CD8-positive, alpha-beta memory T cell (primary cell): ENCODE measurements around the gene DLL1. TPM values are rescaled to one million over a fixed set of nuclear protein-coding genes. Genes with fewer than 3 reads are reported as not detected.

Source experiments
- CTCF ChIA-PET: fragments of 350-600 bp; sonication (Branson Sonifier 250); formaldehyde crosslinking; loops from one replicate; lab custom pipeline; 2021; ENCODE audit warnings: antibody characterized with exemption; lab: Charles Lee
- POLR2A ChIA-PET: fragments of 350-600 bp; sonication (Branson Sonifier 250); formaldehyde crosslinking; loops from one replicate; lab custom pipeline; 2021; ENCODE audit warnings: antibody characterized with exemption; lab: Charles Lee
- DNase-seq, 5 donors: peaks; one replicate each; pipeline versions ENCODE4 v3.0.0 to v3.0.0-alpha.2; 2020 to 2022; ENCODE audit warnings: mixed read lengths in 1 of 5
- H3K27ac ChIP-seq: one replicate; pipeline ENCODE4 v1.7.0; 2013; ENCODE audit warnings: low read depth, mild to moderate bottlenecking, low read length, moderate library complexity
- H3K27me3 ChIP-seq: 2 replicates; pipeline ENCODE4 v1.7.0; 2013; ENCODE audit warnings: low read length, mild to moderate bottlenecking; ENCODE audit not compliant: insufficient read depth, poor library complexity, severe bottlenecking
- H3K36me3 ChIP-seq: 2 replicates; pipeline ENCODE4 v1.7.0; 2013; ENCODE audit warnings: mild to moderate bottlenecking, low read length, moderate library complexity; ENCODE audit not compliant: insufficient read depth
- H3K4me1 ChIP-seq: 2 replicates; pipeline ENCODE4 v1.7.0; 2013; ENCODE audit warnings: mild to moderate bottlenecking, low read length, moderate library complexity; ENCODE audit not compliant: insufficient read depth
- H3K4me3 ChIP-seq: 2 replicates; pipeline ENCODE4 v1.7.0; 2013; ENCODE audit warnings: mild to moderate bottlenecking, low read length
- H3K9me3 ChIP-seq: 2 replicates; pipeline ENCODE4 v1.7.0; 2013; ENCODE audit warnings: mild to moderate bottlenecking, low read length
- H3K27ac Mint-ChIP-seq, 8 donors: one replicate each; pipeline ENCODE4 v1.8.0; 2020 to 2021; ENCODE audit warnings: mixed read lengths in 8 of 8, mild to moderate bottlenecking in 6 of 8, inconsistent platforms in 3 of 8, moderate library complexity in 3 of 8
- H3K27me3 Mint-ChIP-seq, 2 donors: one replicate each; pipeline ENCODE4 v1.8.0; 2020 to 2021; ENCODE audit warnings: mixed read lengths in 2 of 2, mild to moderate bottlenecking in 1 of 2, moderate library complexity in 1 of 2
- H3K36me3 Mint-ChIP-seq, 3 donors: one replicate each; pipeline ENCODE4 v1.8.0; 2020 to 2021; ENCODE audit warnings: mixed read lengths in 3 of 3, inconsistent platforms in 1 of 3, mild to moderate bottlenecking in 1 of 3
- H3K4me1 Mint-ChIP-seq, 3 donors: one replicate each; pipeline ENCODE4 v1.8.0; 2020 to 2021; ENCODE audit warnings: mixed read lengths in 3 of 3, inconsistent platforms in 1 of 3, mild to moderate bottlenecking in 1 of 3
- H3K4me3 Mint-ChIP-seq, 7 donors: one replicate each; pipeline ENCODE4 v1.8.0; 2020 to 2021; ENCODE audit warnings: mixed read lengths in 7 of 7, mild to moderate bottlenecking in 6 of 7, moderate library complexity in 4 of 7, inconsistent platforms in 2 of 7
- H3K9me3 Mint-ChIP-seq, 5 donors: one replicate each; pipeline ENCODE4 v1.8.0; 2020 to 2022; ENCODE audit warnings: mixed read lengths in 5 of 5, mild to moderate bottlenecking in 3 of 5, moderate library complexity in 2 of 5, inconsistent platforms in 1 of 5
- polyA plus RNA-seq: library from polyadenylated mRNA; unstranded; fragments of 300-500 nt; fragmentation: Illumina TruSeq; gene quantifications from one replicate; pipeline ENCODE4 v1.2.3, GENCODE V29; 2021
- total RNA-seq, 2 experiments: library from RNA; stranded (reverse); gene quantifications; one replicate each; pipeline ENCODE4 v1.2.3, GENCODE V29; 2021

DLL1 gene
- total and polyA plus RNA-seq, 3 experiments from 2014 or later: 0.49 to 0.86 (median 0.79) TPM

- peaks cover 0 to 4% (median 0%) of the 10 kb centered on the region in 5 donors for H3K9me3 Mint-ChIP-seq
- Histone ChIP-seq H3K4me3 (peak overlapping the region; percentile 38), H3K27ac (no peak overlapping the region), H3K36me3 (no peaks in the 10 kb centered on the region), H3K4me1 (peaks cover 27% of the 10 kb centered on the region), H3K9me3 (no peaks in the 10 kb centered on the region), H3K27me3 (no peaks in the 10 kb centered on the region)
- peaks cover 12 to 13% of the 10 kb centered on the region in 2 donors for H3K27me3 Mint-ChIP-seq
- CTCF ChIA-PET: no interaction called here
- POLR2A ChIA-PET: no interaction called here
- DNase-seq: no peak
- H3K4me1 Mint-ChIP-seq: peaks cover 16 to 26% (median 23%) of the 10 kb centered on the region in 3 donors
- H3K27ac Mint-ChIP-seq: peak overlapping the region in 7 of 8 donors; percentile 57 to 94 (median 82)
- H3K36me3 Mint-ChIP-seq: peaks cover 0 to 6% (median 0%) of the 10 kb centered on the region in 3 donors
- peak overlapping the region; percentile 55 to 89 (median 82) for H3K4me3 Mint-ChIP-seq
These were observed 10.2 kb downstream of the DLL1 start for GRCh38 chr6:170280689-170281045.

DNA sequence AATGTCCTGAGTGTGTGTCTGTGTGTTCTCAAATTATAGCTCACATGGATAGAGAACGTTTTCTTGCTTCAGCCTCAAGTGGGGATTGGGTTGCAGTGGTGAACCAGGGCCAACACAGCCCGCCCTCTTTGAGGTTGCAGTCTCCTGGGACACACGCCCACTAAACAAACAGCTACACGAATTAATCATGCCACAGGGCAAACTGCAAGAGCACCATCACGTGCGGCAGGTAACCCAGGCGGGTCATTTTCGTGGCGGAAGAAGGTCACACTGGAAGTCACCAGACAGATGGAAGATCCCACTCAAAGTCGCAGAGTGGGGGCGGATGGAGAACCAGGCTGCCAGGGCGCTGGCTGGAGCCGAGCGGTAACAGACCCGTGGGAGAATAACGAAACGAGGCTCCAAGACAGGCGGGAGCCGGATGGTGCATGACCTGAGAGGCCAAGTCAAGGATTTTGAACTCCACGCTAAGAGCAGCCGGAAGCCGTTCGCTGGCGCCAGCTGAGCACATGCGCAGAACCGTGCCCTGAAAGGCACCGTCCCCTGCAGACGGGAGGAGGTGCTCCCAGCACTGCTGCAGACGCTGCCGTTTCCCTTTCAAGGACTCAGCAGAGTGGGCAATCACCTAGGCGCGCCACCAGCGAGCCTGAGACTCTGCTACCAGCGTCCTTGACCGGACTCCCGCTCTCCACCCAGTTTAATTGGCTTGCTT lies 10.7 kb downstream of the DLL1 start:
- peaks cover 0 to 4% (median 0%) of the 10 kb centered on the region in 3 donors for H3K36me3 Mint-ChIP-seq
- Histone ChIP-seq H3K36me3 (no peaks in the 10 kb centered on the region), H3K4me1 (peaks cover 27% of the 10 kb centered on the region), H3K4me3 (peak overlapping the region; percentile 38), H3K27ac (no peak overlapping the region), H3K9me3 (no peaks in the 10 kb centered on the region), H3K27me3 (no peaks in the 10 kb centered on the region)
- DNase-seq: peak in 4 of 5 donors; percentile 49 to 70 (median 62)
- CTCF ChIA-PET: interaction anchor here (1.3 kb wide), 1 partner anchor 12 kb away, joined by 4 read pairs; no protein-coding TSS in a partner anchor
- H3K9me3 Mint-ChIP-seq: peaks cover 0 to 2% (median 0%) of the 10 kb centered on the region in 5 donors
- H3K4me1 Mint-ChIP-seq: peaks cover 16 to 26% (median 23%) of the 10 kb centered on the region in 3 donors
- peak overlapping the region in 6 of 8 donors; percentile 57 to 94 (median 86) for H3K27ac Mint-ChIP-seq
- H3K27me3 Mint-ChIP-seq: peaks cover 10 to 12% of the 10 kb centered on the region in 2 donors
- H3K4me3 Mint-ChIP-seq: peak overlapping the region; percentile 55 to 89 (median 82)
- POLR2A ChIA-PET: no interaction called here

- peaks cover 27% of the 10 kb centered on the region for H3K4me1 ChIP-seq
- H3K27me3 ChIP-seq: no peaks in the 10 kb centered on the region
- no peak overlapping the region for H3K4me3 ChIP-seq
- no peak for DNase-seq
- no peaks in the 10 kb centered on the region for H3K9me3 ChIP-seq
- H3K4me1 Mint-ChIP-seq: peaks cover 16 to 26% (median 23%) of the 10 kb centered on the region in 3 donors
- H3K27ac Mint-ChIP-seq: no peak overlapping the region
- POLR2A ChIA-PET: no interaction called here
- H3K27ac ChIP-seq: no peak overlapping the region
- no peaks in the 10 kb centered on the region for H3K36me3 ChIP-seq
- H3K9me3 Mint-ChIP-seq: peaks cover 0 to 2% (median 0%) of the 10 kb centered on the region in 5 donors
- CTCF ChIA-PET: interaction anchor here (1.3 kb wide), 1 partner anchor 13 kb away, joined by 4 read pairs; no protein-coding TSS in a partner anchor
- peaks cover 8 to 12% of the 10 kb centered on the region in 2 donors for H3K27me3 Mint-ChIP-seq
- peak overlapping the region in 1 of 7 donors; percentile 16 for H3K4me3 Mint-ChIP-seq
- peaks cover 0 to 4% (median 0%) of the 10 kb centered on the region in 3 donors for H3K36me3 Mint-ChIP-seq
These were observed 11.5 kb downstream of the DLL1 start for GRCh38 chr6:170279426-170279825.

- ChIA-PET POLR2A (no interaction called here), CTCF (interaction anchor here (1.3 to 1.5 kb wide), 2 partner anchors 13 to 15 kb away, joined by 3 to 4 read pairs; no protein-coding TSS in a partner anchor)
These were observed 12.2 kb downstream of the DLL1 start for GRCh38 chr6:170278743-170279094.

DNA sequence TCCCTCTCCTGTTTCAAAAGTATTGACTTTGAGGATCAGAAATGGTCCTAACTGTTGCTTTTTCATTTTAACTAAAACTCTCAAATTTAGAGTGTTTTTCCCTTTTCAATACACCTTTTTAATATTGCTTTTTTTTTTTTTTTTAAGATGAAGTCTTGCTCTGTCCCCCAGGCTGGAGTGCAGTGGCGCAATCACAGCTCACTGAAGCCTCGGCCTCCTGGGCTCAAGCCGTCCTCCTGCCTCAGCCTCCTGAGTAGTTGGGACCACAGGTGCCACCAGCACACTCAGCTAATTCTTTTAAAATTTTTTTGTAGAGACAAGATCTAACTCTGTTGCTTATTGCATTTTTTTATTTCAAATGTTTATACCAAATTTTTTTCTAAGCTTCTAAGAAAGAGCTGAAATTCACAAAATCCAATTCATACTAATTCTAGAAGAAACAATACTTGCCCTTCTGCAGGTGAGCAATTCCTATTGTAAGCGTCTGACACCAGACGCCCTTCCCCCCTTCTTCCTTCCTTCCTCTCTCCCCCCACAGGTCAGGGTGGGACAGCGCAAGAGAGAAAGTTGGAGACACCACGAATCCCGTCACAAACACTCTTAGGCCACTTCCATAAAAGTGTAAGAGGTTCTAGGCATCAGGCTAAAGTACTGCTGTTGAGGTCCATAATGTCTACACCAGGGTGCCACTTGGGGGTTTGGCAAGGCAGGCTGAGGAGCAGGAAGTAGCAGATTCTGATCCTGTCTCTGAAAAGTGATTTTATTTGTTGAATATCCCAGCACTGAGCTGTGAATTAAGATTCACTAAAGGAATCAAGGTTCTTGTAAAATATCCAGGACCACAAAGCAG lies 12.8 kb downstream of the DLL1 start:
- Mint-ChIP-seq H3K27ac (peak overlapping the region in 3 of 8 donors; percentile 37 to 61 (median 41)), H3K27me3 (peaks cover 10 to 17% of the 10 kb centered on the region in 2 donors), H3K4me3 (peak overlapping the region in 4 of 7 donors; percentile 17 to 60 (median 24)), H3K9me3 (peaks cover 0 to 2% (median 0%) of the 10 kb centered on the region in 5 donors), H3K4me1 (peaks cover 20 to 31% (median 27%) of the 10 kb centered on the region in 3 donors), H3K36me3 (peaks cover 0 to 1% (median 0%) of the 10 kb centered on the region in 3 donors)
- DNase-seq: peak in 1 of 5 donors; percentile 36
- no peak overlapping the region for H3K27ac ChIP-seq
- H3K4me1 ChIP-seq: peaks cover 29% of the 10 kb centered on the region
- peaks cover 8% of the 10 kb centered on the region for H3K27me3 ChIP-seq
- no peaks in the 10 kb centered on the region for H3K9me3 ChIP-seq
- CTCF ChIA-PET: interaction anchor here (1.5 kb wide), 1 partner anchor 16 kb away, joined by 3 read pairs; no protein-coding TSS in a partner anchor
- no peak overlapping the region for H3K4me3 ChIP-seq
- POLR2A ChIA-PET: no interaction called here
- no peaks in the 10 kb centered on the region for H3K36me3 ChIP-seq

More at GRCh38 chr6:170278743-170279094, 12.2 kb downstream of the DLL1 start:
- Histone ChIP-seq H3K4me1 (peaks cover 27% of the 10 kb centered on the region), H3K4me3 (no peak overlapping the region), H3K36me3 (no peaks in the 10 kb centered on the region), H3K27ac (no peak overlapping the region), H3K9me3 (no peaks in the 10 kb centered on the region), H3K27me3 (peaks cover 6% of the 10 kb centered on the region)
- H3K27ac Mint-ChIP-seq: peak overlapping the region in 3 of 8 donors; percentile 37 to 61 (median 41)
- peaks cover 0 to 2% (median 0%) of the 10 kb centered on the region in 5 donors for H3K9me3 Mint-ChIP-seq
- peaks cover 17 to 27% (median 24%) of the 10 kb centered on the region in 3 donors for H3K4me1 Mint-ChIP-seq
- peaks cover 8 to 14% of the 10 kb centered on the region in 2 donors for H3K27me3 Mint-ChIP-seq
- no peak for DNase-seq
- H3K4me3 Mint-ChIP-seq: peak overlapping the region in 4 of 7 donors; percentile 17 to 60 (median 24)
- peaks cover 0 to 1% (median 0%) of the 10 kb centered on the region in 3 donors for H3K36me3 Mint-ChIP-seq

- Mint-ChIP-seq H3K4me3 (no peak overlapping the region), H3K36me3 (no peaks in the 10 kb centered on the region), H3K4me1 (peaks cover 30 to 43% (median 40%) of the 10 kb centered on the region in 3 donors), H3K27me3 (peaks cover 10 to 19% of the 10 kb centered on the region in 2 donors), H3K9me3 (peaks cover 0 to 2% (median 0%) of the 10 kb centered on the region in 5 donors), H3K27ac (peak overlapping the region in 1 of 8 donors; percentile 43)
- Histone ChIP-seq H3K4me1 (peaks cover 44% of the 10 kb centered on the region), H3K9me3 (no peaks in the 10 kb centered on the region), H3K27me3 (peaks cover 8% of the 10 kb centered on the region), H3K4me3 (no peak overlapping the region), H3K36me3 (no peaks in the 10 kb centered on the region), H3K27ac (no peak overlapping the region)
- ChIA-PET POLR2A (no interaction called here), CTCF (interaction anchor here (1.1 kb wide), 1 partner anchor 10 kb away, joined by 4 read pairs; no protein-coding TSS in a partner anchor)
- DNase-seq: no peak
These were observed 14.4 kb downstream of the DLL1 start for GRCh38 chr6:170276369-170277057.
